Stimulated activated CD8-positive, alpha-beta memory T cell treated with anti-CD3 and anti-CD28 coated beads, Interleukin-15, amount 100 ng/mL, for 48 hours (primary cell): ENCODE measurements around the gene CMA1.

Experiments
- DNase-seq, 2 donors: peaks; one replicate each; pipeline ENCODE4 v3.0.0-alpha.2; 2020; ENCODE audit warnings: low read depth in 2 of 2

CMA1 gene

DNA sequence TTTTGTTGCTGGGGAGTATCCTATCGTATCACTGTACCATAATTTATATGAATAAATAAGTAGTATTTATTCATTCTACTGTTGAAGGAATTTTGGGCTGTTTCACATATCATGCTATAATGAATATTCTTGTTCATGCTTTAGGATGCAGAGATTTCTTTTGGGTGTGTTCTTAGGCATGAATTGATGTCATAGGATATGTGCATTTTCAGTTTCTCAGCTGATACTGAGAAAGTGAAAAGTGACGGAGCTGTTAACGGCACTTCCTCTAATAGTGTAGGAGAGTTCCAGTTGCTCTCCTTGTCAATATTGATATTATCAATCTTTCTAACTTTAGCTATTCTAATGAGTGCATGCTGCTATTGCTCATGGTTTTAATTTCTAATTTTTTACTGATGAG lies 42.3 kb downstream of the CMA1 start:
- no peak for DNase-seq

DNA sequence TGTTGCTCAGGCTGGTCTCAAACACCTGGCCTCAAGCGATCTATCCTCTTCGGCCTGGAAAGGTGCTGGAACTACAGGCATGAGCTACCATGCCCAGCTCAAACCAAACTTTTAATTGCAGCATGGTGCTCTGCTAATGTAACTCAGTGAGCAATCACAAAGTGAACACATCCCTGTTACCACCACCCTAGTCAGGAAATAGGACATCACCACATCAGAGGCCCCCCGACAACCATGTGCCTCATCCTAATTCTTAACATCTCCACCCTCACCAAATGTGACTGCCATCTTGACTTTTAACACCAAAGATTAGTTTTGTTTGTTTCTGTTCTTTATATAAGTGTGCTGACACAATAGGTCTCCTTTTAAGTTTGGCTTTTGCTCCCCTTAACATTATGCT lies 42.7 kb downstream of the CMA1 start:
- no peak for DNase-seq

DNA sequence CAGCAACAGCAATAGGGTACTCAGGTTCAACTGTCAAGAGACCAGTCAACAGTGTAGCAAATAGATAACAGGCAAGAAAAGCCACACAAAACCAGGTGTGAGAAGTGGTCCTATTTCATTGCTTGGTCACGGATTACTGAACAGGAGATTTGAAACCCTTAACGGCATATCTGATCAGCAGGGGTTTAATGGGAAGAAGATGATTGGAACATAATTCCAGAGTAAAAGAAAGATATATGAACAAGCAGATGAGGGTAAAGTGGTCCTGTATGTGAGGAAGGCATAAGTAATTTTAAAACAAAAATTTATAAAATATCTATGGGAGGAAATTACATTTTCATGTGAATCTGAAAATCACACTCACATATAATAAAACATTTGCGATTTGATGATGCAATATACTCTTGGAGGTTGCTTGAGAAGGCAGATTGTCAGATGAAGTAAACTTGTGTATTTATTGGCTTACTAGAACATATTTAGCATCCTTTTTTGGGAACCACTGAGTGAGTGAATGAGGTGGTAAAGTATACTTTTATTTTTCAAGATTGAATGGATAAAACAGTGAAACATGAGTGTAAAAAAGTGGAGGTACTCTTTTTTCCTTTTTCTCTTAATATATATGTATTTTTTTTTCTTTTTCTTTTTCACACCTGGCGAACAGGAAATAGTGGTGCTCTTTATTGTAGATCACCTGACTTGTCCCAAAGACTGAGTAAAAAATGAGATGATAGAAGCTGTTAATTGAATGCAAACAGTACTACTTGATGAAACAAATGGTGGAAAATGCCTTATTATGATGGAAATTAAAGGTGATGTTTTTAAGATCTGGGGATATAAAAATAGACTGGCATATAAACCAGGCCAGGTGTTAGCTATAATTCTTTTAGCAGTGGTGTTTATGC lies 43.9 kb downstream of the CMA1 start:
- no peak for DNase-seq

DNA sequence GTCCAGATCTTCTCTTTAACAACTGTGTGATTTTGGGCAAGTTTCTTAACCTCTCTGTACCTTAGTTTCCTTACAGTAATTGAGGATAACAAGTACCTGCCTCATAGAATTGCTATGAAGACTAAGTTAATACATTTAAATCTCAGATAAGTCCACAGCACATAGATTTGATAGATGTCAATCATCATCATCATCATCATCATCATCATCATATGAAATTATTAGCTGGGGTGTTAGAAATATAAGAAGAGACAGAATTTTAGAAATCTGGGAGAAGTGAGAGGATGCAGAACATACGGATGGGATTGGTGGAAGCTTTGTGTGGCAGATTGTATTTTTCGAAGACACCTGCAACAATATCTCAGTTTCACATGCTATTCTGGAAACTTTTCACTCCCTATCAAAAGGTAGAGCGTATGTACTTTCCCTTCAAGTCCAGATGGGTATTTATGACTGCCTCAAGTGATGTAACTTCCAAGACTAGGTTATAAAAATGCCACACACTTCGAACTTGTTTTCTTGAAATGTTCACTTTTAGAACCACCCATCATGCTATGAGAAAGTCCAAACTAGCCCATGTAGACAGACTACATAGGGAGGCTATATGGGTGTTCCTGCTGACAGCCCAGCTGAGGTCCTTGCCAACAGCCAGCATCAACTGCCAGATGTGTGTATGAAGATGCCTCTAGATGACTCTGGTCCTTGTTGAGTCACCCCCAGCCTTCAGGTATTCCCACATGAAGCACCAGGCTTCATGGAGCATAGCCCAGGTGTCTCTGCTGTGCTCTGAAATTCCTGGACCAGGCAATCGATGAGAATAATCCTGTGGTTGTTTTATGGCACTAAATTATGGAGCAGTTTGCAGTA lies 44.8 kb downstream of the CMA1 start:
- no peak for DNase-seq

DNA sequence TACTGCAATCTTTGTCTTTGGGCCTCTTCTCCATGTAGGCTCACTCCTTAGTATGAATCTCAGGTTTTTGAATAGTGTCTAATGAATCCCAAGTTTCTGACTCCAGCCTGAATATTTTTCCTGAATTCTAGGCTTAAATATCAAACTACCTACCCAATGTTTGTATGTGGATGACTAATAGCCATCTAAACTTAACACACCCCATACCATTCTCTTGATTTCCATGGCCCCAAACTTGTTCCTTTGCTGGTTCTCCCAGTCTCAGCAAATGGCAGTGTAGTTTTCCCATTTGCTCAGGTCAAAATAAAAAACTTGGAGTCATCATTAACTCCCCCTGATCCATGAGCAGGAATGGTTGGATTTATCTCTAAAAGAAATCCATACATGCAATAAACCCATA lies 46.7 kb downstream of the CMA1 start:
- no peak for DNase-seq

DNA sequence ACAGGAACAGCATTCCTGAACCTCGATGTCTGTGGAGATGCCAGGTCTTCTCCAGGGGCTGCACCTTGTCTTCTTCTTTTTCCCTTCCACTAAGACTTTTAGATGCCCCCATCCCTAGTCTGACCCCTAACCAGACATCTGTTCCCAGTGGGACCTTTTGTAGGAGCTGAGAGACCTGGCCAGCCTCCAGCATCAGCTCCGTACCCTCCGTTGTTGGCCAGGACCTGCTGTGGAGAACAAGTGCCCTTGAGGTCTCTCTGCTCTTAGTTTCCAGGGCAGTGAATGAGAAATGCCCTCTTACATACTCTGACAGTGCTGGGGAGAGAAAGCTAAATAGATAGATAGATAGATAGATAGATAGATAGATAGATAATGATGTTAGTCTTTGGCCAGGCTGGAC lies 48.7 kb downstream of the CMA1 start:
- DNase-seq: no peak

DNA sequence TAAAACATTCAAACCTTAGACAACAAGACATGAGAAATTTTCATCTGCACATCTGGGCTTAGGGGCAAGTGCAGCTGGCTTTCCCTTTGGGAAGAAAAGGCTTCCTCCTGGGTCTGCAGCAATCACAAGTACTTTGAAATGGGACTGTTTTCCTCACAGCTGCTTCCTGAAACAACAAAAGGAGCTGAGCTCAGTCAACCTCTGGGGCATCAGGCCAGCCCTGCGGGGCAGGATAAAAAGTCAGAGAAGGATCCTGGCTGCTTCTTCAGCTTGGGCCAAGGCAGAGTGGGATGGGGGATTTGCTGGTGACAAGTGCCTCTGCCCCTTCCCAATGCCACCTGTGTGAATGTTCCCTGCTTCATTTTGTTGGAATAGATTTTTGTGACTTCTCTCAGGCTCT lies 49.3 kb downstream of the CMA1 start:
- DNase-seq: no peak

DNA sequence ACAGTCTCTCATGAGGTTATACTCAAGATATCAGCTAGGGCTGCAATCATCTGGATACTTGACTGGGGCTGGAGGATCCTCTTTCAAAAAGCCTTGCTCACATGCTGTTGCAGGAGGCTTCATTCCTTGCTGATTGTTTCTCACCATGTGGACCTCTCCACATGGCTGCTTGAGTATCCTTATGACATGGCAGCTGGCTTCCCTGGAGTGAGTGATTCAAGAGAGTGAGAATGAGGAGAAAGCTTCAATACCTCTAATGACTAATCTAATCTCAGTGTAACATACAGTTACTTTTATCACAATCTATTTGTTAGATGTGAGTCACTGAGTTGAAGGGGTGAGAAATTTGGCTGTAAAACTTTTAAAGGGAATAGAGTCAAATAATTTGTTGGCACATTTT lies 51.1 kb downstream of the CMA1 start:
- DNase-seq: no peak
